CD4-positive, alpha-beta memory T cell (primary cell): ENCODE results near the gene GIMAP6. TPM values are rescaled to one million over a fixed set of nuclear protein-coding genes. Genes with fewer than 3 reads are reported as not detected.
A peak's percentile ranks its signal among the peaks of the same experiment; 100 is the strongest.

Source experiments
- CTCF ChIA-PET: fragments of 350-600 bp; sonication (Branson Sonifier 250); formaldehyde crosslinking; loops from one replicate; lab custom pipeline; 2021; ENCODE audit warnings: inconsistent platforms; ENCODE audit not compliant: partially characterized antibody; lab: Charles Lee
- POLR2A ChIA-PET: fragments of 350-600 bp; sonication (Branson Sonifier 250); formaldehyde crosslinking; loops from one replicate; lab custom pipeline; 2021; ENCODE audit not compliant: partially characterized antibody; lab: Charles Lee
- DNase-seq, 5 donors: peaks; one replicate each; pipeline versions ENCODE4 v3.0.0 to v3.0.0-alpha.2; 2020 to 2022; ENCODE audit warnings: mixed read lengths in 1 of 5
- H3K27ac ChIP-seq: one replicate; pipeline ENCODE4 v1.7.0; 2013; ENCODE audit warnings: low read depth, low read length
- H3K27me3 ChIP-seq: 2 replicates; pipeline ENCODE4 v1.7.0; 2013; ENCODE audit warnings: mild to moderate bottlenecking, low read length, moderate library complexity; ENCODE audit not compliant: insufficient read depth
- H3K36me3 ChIP-seq: 2 replicates; pipeline ENCODE4 v1.7.0; 2013; ENCODE audit warnings: mild to moderate bottlenecking, low read length, moderate library complexity; ENCODE audit not compliant: insufficient read depth
- H3K4me1 ChIP-seq: 2 replicates; pipeline ENCODE4 v1.7.0; 2013; ENCODE audit warnings: mild to moderate bottlenecking, low read length, moderate library complexity; ENCODE audit not compliant: insufficient read depth
- H3K4me3 ChIP-seq, 2 donors: one replicate each; pipeline ENCODE4 v1.7.0; 2013; ENCODE audit warnings: low read length in 2 of 2, mild to moderate bottlenecking in 1 of 2
- H3K9me3 ChIP-seq, 2 donors: one replicate each; pipeline ENCODE4 v1.7.0; 2013; ENCODE audit warnings: low read length in 2 of 2, control low read depth in 1 of 2; ENCODE audit not compliant: control insufficient read depth in 1 of 2
- H3K27ac Mint-ChIP-seq, 7 donors: one replicate each; pipeline ENCODE4 v1.8.0; 2020 to 2021; ENCODE audit warnings: mixed read lengths in 7 of 7, mild to moderate bottlenecking in 6 of 7, inconsistent platforms in 3 of 7, moderate library complexity in 3 of 7
- H3K27me3 Mint-ChIP-seq, 2 donors: one replicate each; pipeline ENCODE4 v1.8.0; 2020 to 2021; ENCODE audit warnings: mixed read lengths in 2 of 2
- H3K36me3 Mint-ChIP-seq, 2 donors: one replicate each; pipeline ENCODE4 v1.8.0; 2020 to 2021; ENCODE audit warnings: mixed read lengths in 2 of 2, inconsistent platforms in 1 of 2, mild to moderate bottlenecking in 1 of 2
- H3K4me1 Mint-ChIP-seq, 4 donors: one replicate each; pipeline ENCODE4 v1.8.0; 2020 to 2021; ENCODE audit warnings: mixed read lengths in 4 of 4, mild to moderate bottlenecking in 1 of 4
- H3K4me3 Mint-ChIP-seq, 8 donors: one replicate each; pipeline ENCODE4 v1.8.0; 2020 to 2021; ENCODE audit warnings: mixed read lengths in 8 of 8, mild to moderate bottlenecking in 7 of 8, moderate library complexity in 6 of 8, inconsistent platforms in 3 of 8
- H3K9me3 Mint-ChIP-seq, 8 donors: one replicate each; pipeline ENCODE4 v1.8.0; 2020 to 2021; ENCODE audit warnings: mixed read lengths in 8 of 8, mild to moderate bottlenecking in 5 of 8, inconsistent platforms in 3 of 8, moderate library complexity in 1 of 8
- intact Hi-C: fragments of 100-400 bp; cut with micrococcal nuclease; formaldehyde crosslinking; loops from one replicate; pipeline ENCODE4 v1.15.1; 2023
- polyA plus RNA-seq, 2 donors: library from polyadenylated mRNA; unstranded; fragments of 300-500 nt; fragmentation: Illumina TruSeq; gene quantifications; one replicate each; pipeline ENCODE4 v1.2.3, GENCODE V29; 2021
- total RNA-seq, 2 experiments: library from RNA; stranded (reverse); gene quantifications; one replicate each; pipeline ENCODE4 v1.2.3, GENCODE V29; 2021

GIMAP6 gene
- total and polyA plus RNA-seq, 4 experiments from 2014 or later = 115 to 173 (median 156) TPM

DNA sequence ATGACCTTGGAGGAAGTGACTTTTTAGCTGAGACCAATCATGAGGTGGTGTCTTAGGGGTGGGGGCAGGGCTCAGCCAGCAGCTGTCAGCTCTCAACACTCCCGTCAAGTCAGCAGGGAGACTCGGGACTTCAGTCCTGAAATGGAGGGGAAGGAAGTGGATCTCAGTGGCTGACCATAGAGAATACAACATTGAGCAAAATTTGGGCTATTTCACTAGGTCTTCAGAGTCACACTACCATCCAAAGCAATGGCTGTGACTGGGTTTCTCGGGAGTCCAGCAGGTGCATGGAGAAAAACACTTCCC is 16.8 kb upstream of the GIMAP6 start:
- peaks cover 0 to 70% (median 38%) of the 10 kb centered on the region in 8 donors for H3K9me3 Mint-ChIP-seq

DNA sequence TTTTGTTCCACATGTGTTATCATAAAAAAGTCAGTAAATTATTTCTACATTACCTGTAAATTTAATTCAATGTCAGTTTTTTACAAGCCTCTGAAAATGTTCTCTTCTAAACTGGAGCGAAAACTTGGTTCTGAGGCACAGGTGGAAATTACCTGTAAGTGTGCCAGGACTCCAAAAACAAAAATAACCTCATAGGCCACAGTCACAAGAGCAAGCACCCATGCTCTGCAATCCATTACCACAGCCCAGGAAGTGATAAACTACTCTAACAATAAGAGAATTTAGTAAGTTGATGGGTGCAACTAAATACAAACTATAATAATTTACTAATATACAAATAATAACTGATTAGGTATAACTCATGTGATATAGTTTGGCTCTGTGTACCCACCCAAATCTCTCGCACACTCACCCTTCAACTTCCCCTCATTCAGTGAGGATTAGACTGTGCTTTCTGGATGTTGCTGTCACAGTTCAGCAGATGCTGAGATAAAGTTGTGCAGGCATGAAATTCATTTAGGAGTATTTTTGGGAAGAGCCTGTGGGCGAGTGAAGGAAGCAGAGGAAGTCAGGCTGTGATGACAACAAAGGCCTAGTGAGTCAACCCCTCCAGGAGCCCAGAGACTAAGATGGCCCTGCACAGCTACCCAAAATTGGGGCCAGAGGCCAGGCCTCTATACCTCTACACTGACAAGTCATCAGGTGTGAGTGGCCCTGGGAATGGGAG is 16.3 kb upstream of the GIMAP6 start:
- H3K4me1 ChIP-seq = peaks cover 45% of the 10 kb centered on the region
- H3K27ac ChIP-seq = peak overlapping the region; percentile 3
- Mint-ChIP-seq H3K36me3 (peaks cover 15 to 53% of the 10 kb centered on the region in 2 donors), H3K9me3 (peaks cover 0 to 70% (median 40%) of the 10 kb centered on the region in 8 donors), H3K4me3 (peak overlapping the region; percentile 18 to 76 (median 64)), H3K27me3 (no peaks in the 10 kb centered on the region), H3K27ac (peak overlapping the region; percentile 9 to 89 (median 82)), H3K4me1 (peaks cover 33 to 73% (median 53%) of the 10 kb centered on the region in 4 donors)
- ChIA-PET POLR2A (interaction anchor here (0.9 to 3.4 kb wide), 7 partner anchors 9 to 108 kb away, joined by 4 to 16 read pairs (median 5); partner anchors contain the start of genes GIMAP4 and GIMAP6), CTCF (interaction anchor here (1.2 kb wide), 1 partner anchor 9 kb away, joined by 3 read pairs; no protein-coding TSS in a partner anchor)
- intact Hi-C loops = no loop called here
- peak in 4 of 5 donors; percentile 34 to 56 (median 50) for DNase-seq
- H3K27me3 ChIP-seq = no peaks in the 10 kb centered on the region
- no peaks in the 10 kb centered on the region for H3K9me3 ChIP-seq
- H3K36me3 ChIP-seq = no peaks in the 10 kb centered on the region
- H3K4me3 ChIP-seq = no peak overlapping the region

More for the DNA sequence above, 16.8 kb upstream of the GIMAP6 start:
- intact Hi-C loops = no loop called here
- no peaks in the 10 kb centered on the region for H3K27me3 Mint-ChIP-seq
- Histone ChIP-seq H3K36me3 (no peaks in the 10 kb centered on the region), H3K4me1 (peaks cover 45% of the 10 kb centered on the region), H3K27me3 (no peaks in the 10 kb centered on the region), H3K4me3 (no peak overlapping the region), H3K9me3 (no peaks in the 10 kb centered on the region), H3K27ac (no peak overlapping the region)
- H3K4me1 Mint-ChIP-seq = peaks cover 36 to 74% (median 56%) of the 10 kb centered on the region in 4 donors
- peaks cover 14 to 53% of the 10 kb centered on the region in 2 donors for H3K36me3 Mint-ChIP-seq
- POLR2A ChIA-PET = interaction anchor here (0.9 to 3.4 kb wide), 8 partner anchors 10 to 107 kb away, joined by 4 to 16 read pairs (median 4); partner anchors contain the start of genes GIMAP4 and GIMAP6
- H3K4me3 Mint-ChIP-seq = peak overlapping the region in 7 of 8 donors; percentile 30 to 76 (median 63)
- CTCF ChIA-PET = interaction anchor here (0.9 to 1.2 kb wide), 2 partner anchors 9 to 128 kb away, joined by 3 read pairs; no protein-coding TSS in a partner anchor
- no peak for DNase-seq
- peak overlapping the region in 6 of 7 donors; percentile 9 to 86 (median 74) for H3K27ac Mint-ChIP-seq

DNA sequence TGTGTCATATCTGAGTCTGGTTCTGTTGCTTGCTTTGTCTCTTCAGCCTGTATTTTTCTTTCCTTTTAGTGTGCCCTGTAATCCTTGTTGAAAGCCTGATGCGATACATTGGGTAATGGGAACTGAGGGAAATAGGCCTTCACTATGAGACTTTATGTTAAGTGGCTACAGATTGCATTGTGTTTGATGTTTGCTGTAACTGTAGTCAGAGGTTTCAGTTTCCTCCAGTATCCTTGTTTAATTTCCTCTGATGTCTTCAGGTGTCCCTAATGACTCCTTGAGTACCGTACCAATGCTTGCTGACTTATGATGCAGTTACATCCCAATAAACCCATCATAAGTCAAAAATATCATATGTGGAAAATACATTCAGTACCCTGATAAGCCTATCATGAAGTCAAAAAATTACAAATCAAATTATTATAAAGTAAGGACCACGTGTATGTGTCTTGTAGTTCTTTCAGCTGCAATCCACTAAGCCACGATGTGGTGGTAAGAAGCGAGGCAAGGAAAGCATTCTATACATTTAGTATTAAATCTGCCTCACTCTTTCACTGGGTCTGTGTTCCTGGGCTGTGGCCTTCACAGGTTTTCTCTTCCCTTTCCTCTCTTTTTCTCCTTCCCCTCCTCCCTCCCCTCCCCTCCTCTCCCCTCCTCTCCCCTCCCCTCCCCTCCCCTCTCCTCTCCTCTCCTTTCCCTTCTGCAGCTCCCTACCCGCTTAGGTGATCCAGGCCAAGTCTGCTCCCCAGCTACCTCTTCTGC is 13.3 kb upstream of the GIMAP6 start:
- ChIA-PET CTCF (interaction anchor here (0.8 kb wide), 1 partner anchor 11 kb away, joined by 3 read pairs; no protein-coding TSS in a partner anchor), POLR2A (interaction anchor here (0.7 to 2.0 kb wide), 5 partner anchors 12 to 110 kb away, joined by 3 to 7 read pairs (median 4); partner anchors contain the start of gene GIMAP6)
- Histone ChIP-seq H3K4me1 (peaks cover 57% of the 10 kb centered on the region), H3K4me3 (no peak overlapping the region), H3K27me3 (no peaks in the 10 kb centered on the region), H3K36me3 (no peaks in the 10 kb centered on the region), H3K9me3 (no peaks in the 10 kb centered on the region), H3K27ac (no peak overlapping the region)
- H3K4me1 Mint-ChIP-seq = peaks cover 41 to 89% (median 64%) of the 10 kb centered on the region in 4 donors
- H3K9me3 Mint-ChIP-seq = peaks cover 0 to 60% (median 36%) of the 10 kb centered on the region in 8 donors
- peak overlapping the region; percentile 55 to 78 (median 70) for H3K27ac Mint-ChIP-seq
- no peaks in the 10 kb centered on the region for H3K27me3 Mint-ChIP-seq
- intact Hi-C loops = no loop called here
- DNase-seq = no peak
- peak overlapping the region in 5 of 8 donors; percentile 33 to 81 (median 63) for H3K4me3 Mint-ChIP-seq
- H3K36me3 Mint-ChIP-seq = peaks cover 16 to 43% of the 10 kb centered on the region in 2 donors

DNA sequence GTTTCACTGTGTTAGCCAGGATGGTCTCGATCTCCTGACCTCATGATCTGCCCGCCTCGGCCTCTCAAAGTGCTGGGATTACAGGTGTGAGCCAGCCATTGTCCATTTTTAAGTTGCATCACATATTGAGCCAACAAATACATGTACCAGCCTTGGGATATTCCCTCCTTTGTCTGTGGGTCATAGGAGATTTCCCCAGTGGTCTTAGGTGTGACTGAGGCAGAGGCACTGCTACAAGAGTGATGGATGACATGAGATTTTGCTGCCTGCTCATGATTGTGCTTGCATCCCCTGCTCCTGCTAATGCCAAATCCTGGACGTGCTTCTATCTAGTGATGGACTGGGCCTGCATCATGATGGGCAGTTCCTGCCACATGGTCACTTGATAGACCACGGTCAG is 10.7 kb upstream of the GIMAP6 start:
- no peak overlapping the region for H3K4me3 ChIP-seq
- H3K9me3 ChIP-seq = no peaks in the 10 kb centered on the region
- no peak overlapping the region for H3K27ac ChIP-seq
- ChIA-PET CTCF (no interaction called here), POLR2A (interaction anchor here (1.0 to 1.6 kb wide), 2 partner anchors 23 to 107 kb away, joined by 3 read pairs; no protein-coding TSS in a partner anchor)
- no peaks in the 10 kb centered on the region for H3K27me3 ChIP-seq
- intact Hi-C loops = no loop called here
- no peak overlapping the region for H3K27ac Mint-ChIP-seq
- H3K4me3 Mint-ChIP-seq = no peak overlapping the region
- DNase-seq = no peak
- H3K9me3 Mint-ChIP-seq = peaks cover 0 to 73% (median 43%) of the 10 kb centered on the region in 8 donors
- peaks cover 25 to 47% of the 10 kb centered on the region in 2 donors for H3K36me3 Mint-ChIP-seq
- H3K36me3 ChIP-seq = no peaks in the 10 kb centered on the region
- peaks cover 33 to 76% (median 56%) of the 10 kb centered on the region in 4 donors for H3K4me1 Mint-ChIP-seq
- H3K4me1 ChIP-seq = peaks cover 40% of the 10 kb centered on the region
- H3K27me3 Mint-ChIP-seq = no peaks in the 10 kb centered on the region

DNA sequence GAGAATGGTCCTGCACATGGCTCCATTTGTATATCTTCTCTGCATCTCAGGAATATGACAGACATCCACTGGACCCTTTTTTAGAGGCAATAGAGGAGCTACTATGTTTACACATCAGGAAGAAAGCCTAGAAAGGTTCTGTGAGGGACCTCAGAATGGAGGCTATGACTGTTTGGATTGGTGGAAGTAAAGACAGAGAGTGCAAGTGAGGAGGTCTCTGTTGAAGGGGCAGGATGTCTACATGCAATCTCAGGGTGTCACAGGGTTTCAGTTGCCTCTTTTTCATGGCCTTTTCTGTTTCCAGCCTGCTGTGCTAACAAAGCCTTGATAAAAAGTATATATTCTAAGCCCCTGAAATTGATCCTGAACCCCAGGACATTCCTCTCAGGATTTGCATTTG is 9.7 kb upstream of the GIMAP6 start:
- DNase-seq = no peak
- peaks cover 40 to 77% (median 59%) of the 10 kb centered on the region in 4 donors for H3K4me1 Mint-ChIP-seq
- no peak overlapping the region for H3K4me3 ChIP-seq
- H3K4me3 Mint-ChIP-seq = peak overlapping the region in 1 of 8 donors; percentile 34
- H3K27ac ChIP-seq = no peak overlapping the region
- H3K27me3 ChIP-seq = no peaks in the 10 kb centered on the region
- H3K4me1 ChIP-seq = peaks cover 31% of the 10 kb centered on the region
- no peaks in the 10 kb centered on the region for H3K27me3 Mint-ChIP-seq
- peaks cover 4 to 81% (median 47%) of the 10 kb centered on the region in 8 donors for H3K9me3 Mint-ChIP-seq
- H3K36me3 Mint-ChIP-seq = peaks cover 36 to 56% of the 10 kb centered on the region in 2 donors
- CTCF ChIA-PET = no interaction called here
- POLR2A ChIA-PET = interaction anchor here (1.0 to 2.6 kb wide), 7 partner anchors 8 to 101 kb away, joined by 3 to 9 read pairs (median 4); partner anchors contain the start of genes GIMAP2 and GIMAP6
- H3K36me3 ChIP-seq = no peaks in the 10 kb centered on the region
- H3K27ac Mint-ChIP-seq = peak overlapping the region in 2 of 7 donors; percentile 66 to 80
- no peaks in the 10 kb centered on the region for H3K9me3 ChIP-seq
- intact Hi-C loops = no loop called here

DNA sequence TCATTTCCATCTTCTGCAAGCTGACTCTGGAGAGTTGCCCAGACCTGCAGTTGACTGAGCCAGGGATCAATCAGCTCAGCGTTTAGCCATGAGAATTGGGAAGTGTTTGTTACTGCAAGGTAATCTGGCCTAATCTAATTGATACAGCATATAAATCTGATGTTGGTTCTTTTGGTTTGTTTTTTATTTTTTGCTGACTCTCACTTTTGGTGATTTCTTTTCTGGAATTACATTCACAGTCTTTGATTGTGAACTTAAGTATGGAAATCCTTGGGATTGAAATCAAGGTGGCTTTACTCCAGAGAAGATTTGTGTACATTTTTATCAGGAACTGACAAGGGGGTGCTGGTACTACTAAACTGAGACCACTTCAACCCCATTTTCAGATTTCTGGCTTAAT is 1.7 kb upstream of the GIMAP6 start:
- Mint-ChIP-seq H3K27ac (peak overlapping the region; percentile 79 to 99 (median 87)), H3K27me3 (no peaks in the 10 kb centered on the region), H3K9me3 (peaks cover 2 to 58% (median 37%) of the 10 kb centered on the region in 8 donors), H3K36me3 (peaks cover 57 to 62% of the 10 kb centered on the region in 2 donors), H3K4me3 (peak overlapping the region; percentile 54 to 78 (median 70)), H3K4me1 (peaks cover 60 to 88% (median 73%) of the 10 kb centered on the region in 4 donors)
- H3K27me3 ChIP-seq = no peaks in the 10 kb centered on the region
- ChIA-PET POLR2A (interaction anchor here (3.1 to 13.4 kb wide), 9 partner anchors 35 to 183 kb away, joined by 15 to 219 read pairs (median 138); partner anchors contain the start of genes GIMAP1, GIMAP2, GIMAP4 and GIMAP5), CTCF (interaction anchor here (0.8 to 2.5 kb wide), 3 partner anchors 33 to 185 kb away, joined by 3 to 15 read pairs (median 4); no protein-coding TSS in a partner anchor)
- DNase-seq = no peak
- peaks cover 16% of the 10 kb centered on the region for H3K36me3 ChIP-seq
- H3K4me3 ChIP-seq = no peak overlapping the region
- H3K9me3 ChIP-seq = peaks cover 0 to under 1% of the 10 kb centered on the region in 2 donors
- peak overlapping the region; percentile 30 for H3K27ac ChIP-seq
- peaks cover 61% of the 10 kb centered on the region for H3K4me1 ChIP-seq
- intact Hi-C loops = loop anchor here (2.0 to 5.0 kb wide), 3 partner anchors 35 to 103 kb away; partner anchors contain the start of genes GIMAP2 and GIMAP5
